Lower lobe of right lung (tissue), 2 donors: ENCODE data around the gene NAA50. TPM values are rescaled to one million over a fixed set of nuclear protein-coding genes. Genes with fewer than 3 reads are reported as not detected.
A peak's percentile ranks its signal among the peaks of the same experiment; 100 is the strongest.

Source experiments
- ATAC-seq, 2 donors: fragments of 200-7000 bp; cut with Tn5 transposase; one replicate each; pipeline ENCODE4 v1.9.1; 2020 to 2022; ENCODE audit warnings: mild to moderate bottlenecking in 2 of 2, moderate library complexity in 2 of 2
- DNase-seq: peaks from one replicate; pipeline ENCODE4 v3.0.0-alpha.2; 2020
- H3K27ac ChIP-seq: fragments of 200-600 bp; one replicate; pipeline ENCODE4 v1.8.0; 2022
- H3K27me3 ChIP-seq: fragments of 200-600 bp; one replicate; pipeline ENCODE4 v1.8.0; 2022; ENCODE audit warnings: low read depth
- H3K36me3 ChIP-seq: fragments of 200-600 bp; one replicate; pipeline ENCODE4 v1.8.0; 2022; ENCODE audit warnings: mild to moderate bottlenecking
- H3K4me1 ChIP-seq: fragments of 200-600 bp; one replicate; pipeline ENCODE4 v1.8.0; 2022
- H3K4me3 ChIP-seq: fragments of 200-600 bp; one replicate; pipeline ENCODE4 v1.8.0; 2022; ENCODE audit warnings: mild to moderate bottlenecking
- H3K9me3 ChIP-seq: fragments of 200-600 bp; one replicate; pipeline ENCODE4 v1.8.0; 2022
- CTCF ChIP-seq: fragments of 200-600 bp; IDR thresholded peaks from one replicate; pipeline ENCODE4 v1.8.0; 2022; ENCODE audit warnings: antibody characterized with exemption, mild to moderate bottlenecking
- intact Hi-C: fragments of 100-400 bp; cut with DNase I; formaldehyde crosslinking; loops from one replicate; pipeline ENCODE4 v1.11.0; 2022
- total RNA-seq: library from RNA; stranded (reverse); fragmentation: NEBNext Ultra II Directional; extraction: Animal tissue kit (Norgen Biotek cat#: 25700); gene quantifications from one replicate; pipeline ENCODE4 v1.2.1, GENCODE V29; 2021
- donor health status: DM: no; HTN: yes; CAD: no; lungs with severe emphysema.

NAA50 gene
- total RNA-seq, 1 donor from 2014 or later, result 83.3 TPM

GRCh38 chr3:113707835-113708234, 38.2 kb downstream of the NAA50 start:
- Histone ChIP-seq H3K36me3 (no peaks in the 10 kb centered on the region), H3K4me3 (no peak overlapping the region), H3K4me1 (no peaks in the 10 kb centered on the region), H3K27ac (no peak overlapping the region), H3K27me3 (no peaks in the 10 kb centered on the region), H3K9me3 (no peaks in the 10 kb centered on the region)
- DNase-seq (no peak), ATAC-seq (no peak)
- intact Hi-C loops, result no loop called here
- no peak for TF ChIP-seq CTCF

DNA sequence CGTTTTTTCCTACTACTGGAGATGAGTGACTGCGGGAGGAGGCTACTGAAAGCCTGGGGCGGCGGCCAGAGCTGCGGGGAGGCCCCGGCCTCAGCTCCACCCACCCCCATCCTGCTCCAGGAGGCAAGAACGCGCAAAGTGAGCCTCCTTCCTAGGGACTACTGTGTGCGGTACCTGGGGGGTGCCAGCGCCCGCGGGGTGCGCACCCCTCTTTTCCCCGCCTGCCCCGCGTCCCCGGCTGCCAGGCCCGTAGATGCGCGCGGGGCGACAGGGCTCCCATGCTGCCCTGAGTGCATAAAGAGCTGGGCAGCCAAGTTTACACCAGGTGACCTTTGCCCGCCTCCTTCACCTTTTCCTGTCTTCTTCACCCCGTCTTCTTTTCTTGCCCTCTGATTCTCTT, 47.1 kb downstream of the NAA50 start:
- H3K27me3 ChIP-seq, result no peaks in the 10 kb centered on the region
- H3K4me3 ChIP-seq, result peak overlapping the region; percentile 48
- DNase-seq (peak; percentile 45), ATAC-seq (no peak)
- H3K27ac ChIP-seq, result peak overlapping the region; percentile 53
- intact Hi-C loops, result no loop called here
- no peaks in the 10 kb centered on the region for H3K36me3 ChIP-seq
- no peaks in the 10 kb centered on the region for H3K9me3 ChIP-seq
- peaks cover 31% of the 10 kb centered on the region for H3K4me1 ChIP-seq
- TF ChIP-seq CTCF, result no peak

DNA sequence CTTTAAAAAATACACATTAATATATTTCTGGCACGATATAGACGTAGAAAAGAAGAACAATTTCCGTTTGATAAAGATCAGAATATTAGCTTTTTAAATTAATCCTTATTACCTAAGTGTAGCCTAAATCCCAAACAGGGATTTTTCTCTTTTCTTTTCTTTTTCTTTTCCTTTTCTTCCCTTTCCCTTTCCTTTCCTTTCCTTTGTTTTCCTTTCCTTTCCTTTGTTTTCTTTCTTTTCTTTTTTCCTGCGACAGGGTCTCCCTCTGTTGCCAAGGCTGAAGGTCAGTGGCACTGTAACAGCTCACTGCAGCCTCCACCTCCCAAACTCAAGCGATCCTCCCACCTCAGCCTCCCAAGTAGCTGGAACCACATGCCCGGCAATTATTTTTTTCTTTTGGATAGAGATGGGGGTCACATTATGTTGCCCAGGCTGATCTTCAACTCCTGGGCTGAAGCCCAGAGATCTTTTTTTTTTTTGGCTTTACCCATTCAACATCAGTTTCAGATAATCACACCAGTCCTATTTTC, 47.8 kb downstream of the NAA50 start:
- H3K27me3 ChIP-seq, result no peaks in the 10 kb centered on the region
- H3K4me1 ChIP-seq, result peaks cover 32% of the 10 kb centered on the region
- ATAC-seq (no peak), DNase-seq (no peak)
- intact Hi-C loops, result no loop called here
- H3K4me3 ChIP-seq, result no peak overlapping the region
- H3K36me3 ChIP-seq, result no peaks in the 10 kb centered on the region
- H3K27ac ChIP-seq, result peak overlapping the region; percentile 98
- TF ChIP-seq CTCF, result no peak
- H3K9me3 ChIP-seq, result no peaks in the 10 kb centered on the region

DNA sequence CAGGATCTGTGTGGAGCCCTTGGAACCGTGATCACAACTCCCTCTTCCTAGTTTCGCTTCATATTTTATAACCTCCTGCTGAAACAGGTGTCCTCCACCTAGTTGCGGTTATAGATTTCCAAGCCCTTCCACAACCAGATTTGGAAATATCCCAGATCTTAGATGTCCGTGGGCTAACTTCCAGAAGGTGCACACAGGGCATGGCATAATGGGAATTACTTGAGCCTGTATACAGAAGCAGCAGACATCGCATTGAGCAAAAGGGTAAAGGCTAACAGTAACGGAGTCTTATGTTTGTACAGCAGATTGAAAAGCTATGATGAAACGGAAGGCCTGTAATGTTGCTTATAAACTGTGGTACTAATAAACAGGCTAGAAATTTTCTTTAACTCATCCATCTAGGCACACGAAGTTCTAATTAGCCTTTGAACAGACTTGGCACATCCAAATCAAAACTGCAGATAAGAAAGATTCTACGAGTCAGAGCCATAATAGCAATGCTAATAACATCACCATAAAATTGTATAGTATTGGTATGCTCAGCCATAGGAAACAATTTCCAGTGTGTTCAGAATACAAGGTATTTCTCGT, 48.5 kb downstream of the NAA50 start:
- ATAC-seq (peak in 1 of 2 donors; percentile 5), DNase-seq (no peak)

DNA sequence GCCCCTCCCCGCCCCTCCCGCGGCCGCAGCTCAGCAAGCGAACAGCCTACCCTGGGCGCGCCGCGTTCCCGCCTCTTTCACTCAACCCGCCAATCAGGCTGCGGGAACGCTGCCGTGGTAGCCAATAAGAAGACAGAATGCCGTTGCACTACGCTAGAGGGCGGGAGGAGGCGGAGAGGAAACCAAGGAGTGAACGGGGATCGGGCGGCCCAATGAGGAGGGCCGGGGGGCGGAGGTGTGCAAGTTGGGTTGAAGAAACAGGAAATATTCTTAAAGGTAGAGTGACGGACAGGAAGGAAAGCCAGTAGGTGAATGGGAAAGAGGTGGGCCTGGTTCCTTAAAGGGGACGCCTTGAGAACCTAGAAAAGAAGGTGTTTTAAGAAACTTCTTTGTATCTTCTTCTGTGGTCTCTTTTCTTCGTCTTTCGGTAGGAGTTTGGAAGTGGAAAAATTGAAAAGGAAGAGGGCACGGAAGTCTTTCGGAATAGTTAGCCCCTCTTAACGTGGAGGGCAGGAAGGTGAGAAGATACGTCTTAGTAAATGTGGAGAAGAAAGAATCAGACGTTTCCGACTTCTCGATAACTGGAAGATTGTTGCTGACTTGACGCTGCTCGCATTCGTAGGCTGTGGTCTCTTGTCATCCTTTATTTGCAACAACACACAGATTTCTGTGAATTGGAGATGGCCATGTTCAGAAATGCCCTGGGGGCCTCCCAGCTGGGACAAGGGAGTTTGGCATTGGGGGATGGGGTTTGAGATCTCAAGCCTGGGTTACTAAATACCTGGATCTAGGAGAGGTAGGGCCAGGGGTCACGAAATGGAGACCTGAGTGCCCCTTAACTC, 49.2 kb downstream of the NAA50 start:
- Histone ChIP-seq H3K4me3 (peak overlapping the region; percentile 79), H3K27me3 (no peaks in the 10 kb centered on the region), H3K4me1 (peaks cover 32% of the 10 kb centered on the region), H3K36me3 (no peaks in the 10 kb centered on the region), H3K9me3 (no peaks in the 10 kb centered on the region), H3K27ac (peak overlapping the region; percentile 98)
- peak; percentile 100 for DNase-seq
- intact Hi-C loops, result no loop called here
- no peak for TF ChIP-seq CTCF
- ATAC-seq, result peak; percentile 96 to 98

More for the DNA sequence above, 48.5 kb downstream of the NAA50 start:
- peaks cover 32% of the 10 kb centered on the region for H3K4me1 ChIP-seq
- H3K27me3 ChIP-seq, result no peaks in the 10 kb centered on the region
- H3K4me3 ChIP-seq, result peak overlapping the region; percentile 79
- peak overlapping the region; percentile 98 for H3K27ac ChIP-seq
- H3K9me3 ChIP-seq, result no peaks in the 10 kb centered on the region
- intact Hi-C loops, result no loop called here
- no peaks in the 10 kb centered on the region for H3K36me3 ChIP-seq
- TF ChIP-seq CTCF, result no peak
